HG03280 (cell line): ENCODE data around the gene APOC4.
"Not testable (repeated sequence)": the region's sequence is repeated elsewhere in the genome, so short reads cannot be mapped to it uniquely, and the experiment has no call there.

Experiments
- ATAC-seq: cut with Tn5 transposase; IDR thresholded peaks from one replicate; pipeline ENCODE4 v1.9.1; 2021; ENCODE audit warnings: mild to moderate bottlenecking, moderate library complexity; ENCODE audit not compliant: unreplicated experiment

APOC4 gene

DNA sequence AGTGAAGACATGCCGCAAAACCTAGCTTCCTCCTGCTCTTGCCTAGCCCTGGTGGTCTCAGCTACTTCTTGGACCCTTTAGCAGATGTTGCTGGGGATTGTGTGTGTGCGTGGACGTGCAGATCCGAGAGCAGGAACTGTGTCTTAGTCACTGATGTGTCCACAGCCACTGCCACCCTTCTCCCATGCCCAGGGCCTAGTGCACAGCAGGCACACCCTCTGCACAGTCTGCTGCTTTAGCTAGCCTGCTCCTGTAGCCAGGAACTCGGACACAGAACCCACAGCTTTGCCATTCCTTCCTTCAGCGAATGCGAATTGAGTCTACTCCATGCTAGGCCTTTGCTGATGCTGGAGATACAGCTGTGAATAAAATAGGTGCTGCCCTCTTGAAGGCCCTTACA, 15.5 kb downstream of the APOC4 start:
- ATAC-seq = no peak

GRCh38 chr19:44958090-44958489, 16.1 kb downstream of the APOC4 start:
- ATAC-seq = no peak

DNA sequence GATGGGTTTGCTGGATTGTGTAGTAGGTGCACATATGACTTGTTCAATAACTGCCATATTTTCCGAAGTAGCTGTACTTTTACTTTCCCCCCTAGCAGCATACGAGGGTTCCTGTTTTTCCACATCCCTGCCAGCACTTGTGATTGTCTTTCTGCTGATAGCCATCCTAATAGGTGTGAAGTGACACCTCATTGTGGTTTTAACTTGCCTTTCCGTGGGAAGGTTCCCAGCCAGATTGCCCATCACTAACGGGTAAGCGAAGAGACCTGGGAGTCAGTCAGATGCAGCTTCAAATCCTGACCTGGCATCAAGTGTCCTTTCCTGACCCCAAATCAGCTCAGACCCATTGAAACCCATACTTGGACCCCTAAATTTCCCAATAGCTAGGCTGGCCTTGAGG, 17.7 kb downstream of the APOC4 start:
- no peak for ATAC-seq

GRCh38 chr19:44960906-44961728, 19.1 kb downstream of the APOC4 start:
- ATAC-seq = no peak

- no peak for ATAC-seq
These were observed 19.8 kb downstream of the APOC4 start for GRCh38 chr19:44961821-44962220.

DNA sequence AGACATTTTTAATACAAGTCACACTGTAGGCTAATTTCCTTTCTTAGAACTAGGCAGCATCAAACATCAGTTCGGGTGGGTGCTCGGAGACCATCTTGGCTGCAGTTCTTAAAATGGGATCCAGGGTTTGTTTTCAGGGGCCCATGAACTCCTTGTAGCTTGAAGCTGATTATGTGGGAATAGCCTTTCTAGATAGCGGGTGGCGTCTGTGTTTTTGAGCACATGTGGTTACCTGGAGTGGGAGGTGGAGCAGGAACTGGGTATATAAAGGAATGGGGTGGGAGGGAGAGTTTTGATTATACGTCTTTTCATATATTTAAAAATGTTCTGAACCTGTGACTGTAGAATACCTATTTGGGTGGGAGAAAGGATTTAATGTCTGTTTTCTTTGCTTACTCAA, 26.1 kb downstream of the APOC4 start:
- no peak for ATAC-seq

- ATAC-seq = no peak
These were observed 26.6 kb downstream of the APOC4 start for GRCh38 chr19:44968670-44969069.

DNA sequence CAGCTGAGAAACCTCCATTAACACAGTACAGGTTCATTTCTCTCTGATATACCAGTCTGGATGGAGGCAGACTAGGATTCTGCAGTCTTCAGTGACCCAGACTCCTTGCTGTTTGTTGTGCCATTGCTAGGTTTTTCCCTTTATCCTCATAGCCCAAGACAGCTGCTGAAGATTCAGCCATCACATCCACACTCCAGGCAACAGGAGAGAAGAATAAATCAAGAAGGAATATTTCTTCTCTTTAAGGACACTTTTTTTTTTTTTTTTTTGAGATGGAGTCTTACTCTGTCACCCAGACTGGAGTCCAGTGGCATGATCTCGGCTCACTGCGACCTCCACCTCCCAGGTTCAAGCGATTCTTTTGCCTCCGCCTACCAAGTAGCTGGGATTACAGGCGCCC, 27.4 kb downstream of the APOC4 start:
- no peak for ATAC-seq

DNA sequence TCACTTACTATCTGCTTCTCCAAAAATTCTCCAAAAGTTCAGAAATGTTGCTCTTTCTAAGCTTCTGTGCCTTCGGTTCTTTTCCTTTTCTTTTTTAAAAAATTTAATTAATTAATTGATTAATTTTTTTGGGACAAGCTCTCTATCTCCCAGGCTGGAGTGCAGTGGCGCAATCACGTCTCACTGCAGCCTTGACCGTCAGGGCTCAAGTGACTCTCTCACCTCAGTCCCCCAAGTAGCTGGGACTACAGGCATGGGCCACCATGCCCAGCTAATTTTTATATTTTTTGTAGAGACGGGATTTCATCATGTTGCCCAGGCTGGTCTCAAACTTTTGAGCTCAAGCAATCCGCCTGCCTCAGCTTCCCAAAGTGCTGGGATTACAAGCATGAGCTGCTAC, 29.4 kb downstream of the APOC4 start:
- not testable (repeated sequence) for ATAC-seq

GRCh38 chr19:44972802-44973201, 30.8 kb downstream of the APOC4 start:
- ATAC-seq = no peak

GRCh38 chr19:44973982-44974735, 32.1 kb downstream of the APOC4 start:
- no peak for ATAC-seq

- no peak for ATAC-seq
These were observed 32.8 kb downstream of the APOC4 start for GRCh38 chr19:44974857-44975256.

- no peak for ATAC-seq
These were observed 33.4 kb downstream of the APOC4 start for GRCh38 chr19:44975444-44975843.

GRCh38 chr19:44984005-44984404, 42.0 kb downstream of the APOC4 start:
- no peak for ATAC-seq

- no peak for ATAC-seq
These were observed 43.4 kb downstream of the APOC4 start for GRCh38 chr19:44985445-44985844.

- ATAC-seq = no peak
These were observed 44.4 kb downstream of the APOC4 start for GRCh38 chr19:44986389-44986788.

GRCh38 chr19:44987148-44987675, 45.2 kb downstream of the APOC4 start:
- ATAC-seq = no peak

DNA sequence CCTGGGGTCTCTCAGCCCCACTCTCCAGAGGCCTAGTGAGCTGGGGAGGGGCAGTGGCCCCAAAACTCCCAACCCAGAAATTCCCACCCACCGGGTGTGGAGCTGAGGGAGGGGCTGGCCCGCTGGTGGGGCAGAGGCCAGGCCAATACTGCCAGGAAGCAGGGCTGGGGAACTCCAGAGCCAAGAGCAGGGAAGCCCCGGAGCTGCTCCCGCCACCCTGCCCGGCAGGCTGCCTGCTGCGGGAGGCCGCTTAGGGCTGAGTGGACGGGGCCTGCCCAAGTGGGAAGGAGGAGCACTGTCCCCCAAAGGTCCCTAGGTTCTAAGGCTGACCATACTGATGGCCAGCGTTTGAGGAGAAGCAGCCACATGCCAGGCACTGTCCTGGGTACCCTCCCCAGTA, 46.2 kb downstream of the APOC4 start:
- no peak for ATAC-seq

- peak; percentile 43 for ATAC-seq
These were observed 47.0 kb downstream of the APOC4 start for GRCh38 chr19:44988896-44989556.

- no peak for ATAC-seq
These were observed 48.4 kb downstream of the APOC4 start for GRCh38 chr19:44990459-44990858.

DNA sequence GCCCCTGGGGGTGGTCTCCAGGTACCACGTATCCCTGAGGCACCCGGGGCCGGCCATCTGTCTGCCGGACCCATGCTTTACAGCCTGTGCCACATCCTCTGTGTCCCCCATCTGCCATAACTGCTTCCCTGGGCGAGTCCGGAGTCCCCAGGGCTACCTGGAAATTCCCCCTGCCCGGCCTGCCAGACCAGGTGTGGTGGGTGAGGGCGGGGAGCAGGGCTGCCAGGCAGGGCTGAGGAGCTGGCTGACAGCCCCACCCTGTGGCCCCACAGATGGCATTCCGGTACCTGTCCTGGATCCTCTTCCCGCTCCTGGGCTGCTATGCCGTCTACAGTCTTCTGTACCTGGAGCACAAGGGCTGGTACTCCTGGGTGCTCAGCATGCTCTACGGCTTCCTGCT, 48.9 kb downstream of the APOC4 start:
- no peak for ATAC-seq
